ENCODE measurements around the gene LCE7A. TPM values are rescaled to one million over a fixed set of nuclear protein-coding genes. Genes with fewer than 3 reads are reported as not detected.

The LCE7A gene
- total RNA-seq, 4 donors from 2014 or later, result not detected

- intact Hi-C loops (cut with DNase I; ENCODE audit: low total_unique reads), result no loop called here
- no peaks in the 10 kb centered on the region for H3K36me3 ChIP-seq
- ATAC-seq (no peak), DNase-seq (no peak)
- no peaks in the 10 kb centered on the region for H3K4me1 ChIP-seq
- in situ Hi-C loops (cut with MboI; ENCODE audit: low sequenced_read_pairs in 4 of 4), result no loop called here
- H3K27ac ChIP-seq, result no peak overlapping the region
- H3K27me3 ChIP-seq, result no peaks in the 10 kb centered on the region
- no peak for TF ChIP-seq POLR2A (IDR thresholded peaks at IDR 0.05)
- TF ChIP-seq, protein P1, sequence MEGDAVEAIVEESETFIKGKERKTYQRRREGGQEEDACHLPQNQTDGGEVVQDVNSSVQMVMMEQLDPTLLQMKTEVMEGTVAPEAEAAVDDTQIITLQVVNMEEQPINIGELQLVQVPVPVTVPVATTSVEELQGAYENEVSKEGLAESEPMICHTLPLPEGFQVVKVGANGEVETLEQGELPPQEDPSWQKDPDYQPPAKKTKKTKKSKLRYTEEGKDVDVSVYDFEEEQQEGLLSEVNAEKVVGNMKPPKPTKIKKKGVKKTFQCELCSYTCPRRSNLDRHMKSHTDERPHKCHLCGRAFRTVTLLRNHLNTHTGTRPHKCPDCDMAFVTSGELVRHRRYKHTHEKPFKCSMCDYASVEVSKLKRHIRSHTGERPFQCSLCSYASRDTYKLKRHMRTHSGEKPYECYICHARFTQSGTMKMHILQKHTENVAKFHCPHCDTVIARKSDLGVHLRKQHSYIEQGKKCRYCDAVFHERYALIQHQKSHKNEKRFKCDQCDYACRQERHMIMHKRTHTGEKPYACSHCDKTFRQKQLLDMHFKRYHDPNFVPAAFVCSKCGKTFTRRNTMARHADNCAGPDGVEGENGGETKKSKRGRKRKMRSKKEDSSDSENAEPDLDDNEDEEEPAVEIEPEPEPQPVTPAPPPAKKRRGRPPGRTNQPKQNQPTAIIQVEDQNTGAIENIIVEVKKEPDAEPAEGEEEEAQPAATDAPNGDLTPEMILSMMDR (IDR thresholded peaks at IDR 0.05 in 4 of 5, conservative IDR thresholded peaks at IDR 0.05 in 1 of 5), result no peak
- no peaks in the 10 kb centered on the region for H3K9me3 ChIP-seq
- no peak overlapping the region for H3K4me3 ChIP-seq
Observed at GRCh38 chr1:152888126-152888525, 28.3 kb downstream of the LCE7A start.

DNA sequence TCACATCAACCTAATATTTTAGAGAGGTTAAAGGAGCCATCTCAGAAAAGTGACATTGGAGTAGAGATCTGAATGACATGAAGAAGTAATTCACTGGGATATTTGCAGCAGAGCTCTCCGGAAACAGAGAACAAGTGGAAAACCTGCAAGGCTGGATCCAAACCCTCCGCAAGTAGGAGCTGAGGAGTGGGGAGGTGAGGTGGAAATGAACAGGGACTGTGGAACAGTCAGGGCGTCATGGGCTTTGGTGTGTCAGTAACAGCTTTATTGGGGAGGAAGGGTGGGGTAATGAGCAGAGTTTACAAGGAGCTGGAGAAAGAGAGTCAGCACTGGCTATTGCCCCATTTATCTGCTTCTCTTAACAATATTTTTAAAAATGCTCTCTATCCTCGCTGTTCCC lies 39.2 kb downstream of the LCE7A start:
- no peak for DNase-seq
- in situ Hi-C loops (cut with MboI; ENCODE audit: low sequenced_read_pairs in 4 of 4) (no loop called here), intact Hi-C loops (cut with DNase I; ENCODE audit: low total_unique reads) (no loop called here)
- Histone ChIP-seq H3K4me1 (no peaks in the 10 kb centered on the region), H3K27ac (no peak overlapping the region), H3K4me3 (no peak overlapping the region), H3K27me3 (no peaks in the 10 kb centered on the region), H3K36me3 (no peaks in the 10 kb centered on the region), H3K9me3 (no peaks in the 10 kb centered on the region)
- no peak for ATAC-seq
- TF ChIP-seq POLR2A (IDR thresholded peaks at IDR 0.05), result no peak
- TF ChIP-seq, protein P1 (IDR thresholded peaks at IDR 0.05 in 4 of 5, conservative IDR thresholded peaks at IDR 0.05 in 1 of 5), result no peak

DNA sequence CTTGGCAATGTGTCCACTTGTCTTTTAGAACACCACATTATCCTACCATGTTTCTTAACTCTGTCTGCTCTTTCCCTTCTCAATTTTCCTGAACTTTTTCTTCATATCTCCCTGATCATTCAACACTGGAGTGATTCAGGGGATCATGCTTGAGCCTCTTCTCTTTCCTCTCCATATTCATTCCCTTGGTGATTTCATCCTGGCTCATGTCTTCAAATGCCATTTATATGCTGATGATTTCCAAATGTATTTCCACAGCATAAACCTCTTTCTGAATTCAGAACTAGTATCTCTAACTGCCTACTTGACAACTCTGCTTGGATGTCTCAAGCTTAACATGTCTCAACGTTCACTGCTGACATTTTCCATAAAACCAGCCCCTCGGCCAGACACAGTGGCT lies 40.1 kb downstream of the LCE7A start:
- no peaks in the 10 kb centered on the region for H3K36me3 ChIP-seq
- no peak overlapping the region for H3K27ac ChIP-seq
- intact Hi-C loops (cut with DNase I; ENCODE audit: low total_unique reads) (no loop called here), in situ Hi-C loops (cut with MboI; ENCODE audit: low sequenced_read_pairs in 4 of 4) (no loop called here)
- no peaks in the 10 kb centered on the region for H3K27me3 ChIP-seq
- H3K9me3 ChIP-seq, result no peaks in the 10 kb centered on the region
- DNase-seq (no peak), ATAC-seq (no peak)
- H3K4me3 ChIP-seq, result no peak overlapping the region
- no peak for TF ChIP-seq POLR2A (IDR thresholded peaks at IDR 0.05)
- TF ChIP-seq, protein P1 (IDR thresholded peaks at IDR 0.05 in 4 of 5, conservative IDR thresholded peaks at IDR 0.05 in 1 of 5), result no peak
- no peaks in the 10 kb centered on the region for H3K4me1 ChIP-seq

- ATAC-seq (no peak), DNase-seq (no peak)
- Histone ChIP-seq H3K27ac (no peak overlapping the region), H3K27me3 (no peaks in the 10 kb centered on the region), H3K9me3 (no peaks in the 10 kb centered on the region), H3K4me1 (no peaks in the 10 kb centered on the region), H3K36me3 (no peaks in the 10 kb centered on the region), H3K4me3 (no peak overlapping the region)
- in situ Hi-C loops (cut with MboI; ENCODE audit: low sequenced_read_pairs in 4 of 4) (no loop called here), intact Hi-C loops (cut with DNase I; ENCODE audit: low total_unique reads) (no loop called here)
- TF ChIP-seq POLR2A (IDR thresholded peaks at IDR 0.05), result no peak
- TF ChIP-seq, protein P1 (IDR thresholded peaks at IDR 0.05 in 4 of 5, conservative IDR thresholded peaks at IDR 0.05 in 1 of 5), result no peak
Observed at GRCh38 chr1:152901631-152902030, 41.8 kb downstream of the LCE7A start.

DNA sequence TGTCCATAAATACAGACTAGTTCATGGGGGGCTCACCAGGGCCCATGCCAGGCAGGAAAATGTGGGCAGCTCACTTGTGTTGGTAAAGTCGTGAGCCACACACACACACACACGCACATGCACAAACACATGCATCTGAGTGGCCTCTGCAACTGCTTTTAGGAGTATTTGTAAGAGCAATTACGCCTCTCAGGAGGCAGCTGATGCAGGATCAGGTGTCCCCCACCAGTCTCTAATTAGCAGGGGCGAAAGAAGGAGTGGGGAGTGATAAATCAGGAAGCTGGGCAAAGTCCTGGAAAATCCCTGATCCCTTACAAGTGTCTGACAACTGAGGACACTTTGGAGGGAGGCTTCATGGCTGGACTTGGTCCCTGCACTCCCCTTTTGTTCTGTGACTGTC lies 42.8 kb downstream of the LCE7A start:
- TF ChIP-seq POLR2A (IDR thresholded peaks at IDR 0.05), result no peak
- no peak for ATAC-seq
- Histone ChIP-seq H3K4me1 (no peaks in the 10 kb centered on the region), H3K4me3 (no peak overlapping the region), H3K27ac (no peak overlapping the region), H3K9me3 (no peaks in the 10 kb centered on the region), H3K36me3 (no peaks in the 10 kb centered on the region), H3K27me3 (no peaks in the 10 kb centered on the region)
- no peak for DNase-seq
- intact Hi-C loops (cut with DNase I; ENCODE audit: low total_unique reads), result no loop called here
- in situ Hi-C loops (cut with MboI; ENCODE audit: low sequenced_read_pairs in 4 of 4), result no loop called here
